GM19438 (cell line): ENCODE measurements around the gene TMEM37.

Experiments
- ATAC-seq: cut with Tn5 transposase; IDR thresholded peaks from one replicate; pipeline ENCODE4 v1.9.1; 2021; ENCODE audit warnings: low read depth; ENCODE audit not compliant: unreplicated experiment

TMEM37 gene

DNA sequence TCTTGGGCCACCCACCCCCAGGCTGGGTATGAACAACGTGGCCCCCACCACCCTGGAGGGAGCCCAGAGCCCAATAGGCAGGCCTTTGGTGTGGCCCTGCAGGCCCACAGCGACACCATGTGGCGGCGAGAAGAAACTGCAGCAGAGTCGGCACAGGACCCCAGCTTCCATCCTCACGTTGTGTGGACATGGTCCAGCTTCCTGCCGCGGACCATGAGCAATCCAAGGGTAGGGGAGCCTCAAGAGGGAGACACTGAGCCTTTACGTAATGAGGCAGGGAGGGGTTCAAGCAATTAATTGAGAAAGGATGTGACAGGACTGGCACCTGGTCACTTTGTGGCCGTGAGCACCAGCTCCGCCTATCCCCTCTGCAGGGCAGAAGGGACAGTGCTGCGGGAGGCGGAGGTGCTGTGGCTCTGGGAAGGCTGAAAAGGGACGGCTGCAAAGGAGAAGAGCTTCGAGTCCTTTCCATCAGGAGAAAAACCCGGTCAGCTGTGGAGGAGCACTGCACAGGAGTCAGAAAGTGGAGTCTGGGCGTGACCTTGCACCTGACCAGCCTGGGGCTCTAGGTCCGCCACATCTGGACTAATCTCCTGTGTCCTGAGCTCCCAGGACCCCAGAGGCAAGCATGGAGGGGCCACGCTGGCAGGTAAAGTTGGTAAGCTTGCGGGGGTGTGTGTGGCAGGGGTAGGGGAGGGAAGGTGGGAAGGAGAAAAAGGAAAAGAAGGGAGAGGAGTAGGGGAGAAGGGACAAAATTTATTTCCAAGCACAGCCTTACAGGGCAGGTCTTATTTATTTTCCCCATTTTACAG, 44.9 kb downstream of the TMEM37 start:
- ATAC-seq = peak; percentile 87

GRCh38 chr2:119477113-119477505, 45.5 kb downstream of the TMEM37 start:
- no peak for ATAC-seq

DNA sequence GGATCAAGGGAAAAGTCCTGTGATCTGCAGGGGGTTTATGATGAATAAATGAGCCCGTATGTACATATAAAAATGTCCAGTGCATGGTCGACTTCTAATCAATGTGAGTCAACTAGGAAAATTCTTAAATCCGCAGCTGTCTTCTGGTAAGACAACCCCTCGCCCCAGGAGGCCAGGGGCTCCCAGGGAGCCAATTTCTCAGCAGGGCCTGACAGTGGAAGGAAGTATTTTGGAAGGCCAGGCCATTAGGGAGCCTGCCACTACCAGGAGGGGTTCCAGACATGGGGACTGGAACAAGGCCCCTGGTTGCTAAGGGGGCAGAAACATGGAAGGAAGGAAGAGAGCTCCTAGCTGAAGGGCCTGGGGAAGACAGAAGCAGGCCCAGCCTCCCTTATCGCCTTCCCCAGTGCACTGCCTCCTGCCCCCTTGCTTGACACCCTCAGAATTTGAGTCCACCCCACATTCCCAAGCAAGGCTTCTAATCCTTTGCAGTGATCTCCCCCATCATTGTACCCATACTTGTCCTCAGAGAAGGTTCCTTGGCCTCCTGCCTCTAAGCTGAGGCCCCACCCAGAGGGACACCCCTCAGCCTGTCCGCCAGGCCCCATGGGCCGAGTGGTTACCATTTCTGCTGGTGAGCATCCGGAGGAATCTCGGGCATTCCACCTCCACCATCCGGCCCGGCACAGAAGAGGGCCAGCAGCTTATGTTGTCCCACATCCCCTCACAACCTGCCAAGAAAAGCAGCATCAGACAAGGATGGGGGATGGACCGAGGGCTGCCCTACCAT, 46.7 kb downstream of the TMEM37 start:
- no peak for ATAC-seq

DNA sequence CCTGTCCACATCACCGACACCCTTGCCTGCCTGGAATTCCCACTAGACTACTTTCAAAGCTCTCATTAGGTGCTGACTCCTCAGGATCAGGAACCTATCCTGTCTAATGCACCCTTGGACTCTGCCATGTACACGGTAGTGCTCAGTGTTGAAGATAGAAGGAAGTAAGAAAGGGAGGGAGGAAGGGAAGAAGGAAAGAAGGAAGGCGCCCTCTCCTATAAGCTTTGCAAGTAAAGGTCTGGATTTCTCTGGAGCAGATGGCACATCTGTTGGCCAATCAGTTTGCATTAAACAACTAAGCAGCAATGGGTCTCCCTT, 47.3 kb downstream of the TMEM37 start:
- no peak for ATAC-seq

- ATAC-seq = no peak
Measured at GRCh38 chr2:119480184-119480583, 48.5 kb downstream of the TMEM37 start.

DNA sequence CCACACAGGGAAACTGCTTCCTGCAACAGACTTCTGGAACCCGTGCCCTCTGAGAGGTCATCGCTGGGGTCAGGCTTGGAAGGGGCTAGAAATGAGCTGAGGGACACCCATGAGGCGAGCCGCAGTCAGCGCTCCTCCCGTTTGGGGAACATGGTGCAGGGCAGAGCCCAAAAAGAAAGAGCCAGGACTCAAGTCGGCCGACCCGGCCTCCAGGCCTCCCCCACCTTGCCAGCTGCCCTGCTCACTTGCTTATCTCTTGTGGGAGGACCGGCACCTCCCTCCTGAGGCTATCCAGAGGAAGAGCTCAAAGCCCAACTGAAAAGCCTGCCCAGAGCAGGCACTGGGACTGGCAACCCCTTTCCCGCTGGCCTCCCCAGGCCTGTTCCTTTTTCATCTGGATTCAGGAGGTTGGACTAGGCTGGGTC, 49.1 kb downstream of the TMEM37 start:
- no peak for ATAC-seq

- ATAC-seq = no peak
Measured at GRCh38 chr2:119481501-119482455, 50.1 kb downstream of the TMEM37 start.

DNA sequence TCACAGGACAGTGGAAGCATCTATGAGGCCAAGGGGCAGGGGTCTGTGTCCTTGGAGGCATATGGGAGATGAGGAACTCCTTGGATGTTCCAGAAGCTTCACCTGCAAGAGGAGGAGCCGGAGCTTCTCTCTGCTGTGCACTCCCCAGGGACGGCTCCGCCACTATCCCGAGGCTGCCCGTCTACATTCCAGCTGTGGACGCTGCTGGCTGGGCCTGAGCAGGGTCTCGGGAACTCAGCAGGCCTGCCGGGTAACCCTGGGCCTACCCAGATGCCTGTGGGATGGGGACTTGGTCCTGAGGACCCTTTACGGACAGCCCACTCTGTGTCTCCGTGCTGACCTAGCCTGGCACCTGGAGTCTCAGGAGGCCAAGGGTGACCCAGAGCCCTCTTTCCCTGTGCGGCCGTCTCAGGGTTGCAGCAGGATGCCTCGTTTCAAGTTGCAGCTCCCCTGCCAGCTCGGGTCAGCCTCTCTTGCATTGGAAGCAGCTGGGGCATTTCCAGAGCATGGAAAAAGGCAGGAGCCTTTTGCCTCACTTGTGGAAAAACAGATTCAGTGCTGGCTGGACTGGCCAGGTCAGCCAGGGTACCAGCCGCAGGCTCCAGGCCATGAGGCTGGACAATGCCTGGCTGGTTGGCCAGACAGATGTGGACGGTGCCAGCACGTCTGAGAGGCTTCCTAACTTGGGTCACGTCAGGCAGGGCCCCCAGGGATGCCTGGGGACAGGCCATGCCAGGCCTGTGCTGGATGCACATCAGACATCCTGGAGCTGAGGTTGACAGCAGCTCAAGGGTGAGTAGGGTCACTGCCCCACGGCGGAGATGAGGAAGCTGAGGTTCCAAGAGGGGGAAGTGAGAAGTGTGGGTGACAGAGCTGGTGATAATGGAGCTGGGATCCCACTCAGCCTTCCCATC, 51.1 kb downstream of the TMEM37 start:
- ATAC-seq = no peak

DNA sequence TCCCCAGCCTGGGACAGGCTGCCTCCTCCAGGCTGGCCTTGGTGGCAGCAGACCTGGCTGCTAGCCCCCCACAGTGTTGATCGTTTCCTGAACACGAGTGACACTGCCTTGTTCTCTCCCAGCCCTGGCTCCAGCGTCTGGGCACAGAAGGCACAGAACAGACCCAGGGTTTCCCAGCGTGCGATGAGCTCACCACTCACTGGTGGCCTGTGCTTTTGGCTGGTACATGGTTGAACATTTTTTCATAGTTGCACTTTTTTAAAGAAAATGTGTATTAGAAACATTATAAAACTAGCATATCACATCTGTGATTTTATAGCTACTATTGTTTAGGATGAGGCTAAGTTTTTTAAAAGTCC, 51.7 kb downstream of the TMEM37 start:
- no peak for ATAC-seq

- ATAC-seq = no peak
Measured at GRCh38 chr2:119483896-119484718, 52.5 kb downstream of the TMEM37 start.

GRCh38 chr2:119484834-119485233, 53.2 kb downstream of the TMEM37 start:
- ATAC-seq = no peak

- no peak for ATAC-seq
Measured at GRCh38 chr2:119485336-119486110, 53.9 kb downstream of the TMEM37 start.

- no peak for ATAC-seq
Measured at GRCh38 chr2:119486196-119486827, 54.7 kb downstream of the TMEM37 start.

GRCh38 chr2:119486886-119487285, 55.2 kb downstream of the TMEM37 start:
- no peak for ATAC-seq

DNA sequence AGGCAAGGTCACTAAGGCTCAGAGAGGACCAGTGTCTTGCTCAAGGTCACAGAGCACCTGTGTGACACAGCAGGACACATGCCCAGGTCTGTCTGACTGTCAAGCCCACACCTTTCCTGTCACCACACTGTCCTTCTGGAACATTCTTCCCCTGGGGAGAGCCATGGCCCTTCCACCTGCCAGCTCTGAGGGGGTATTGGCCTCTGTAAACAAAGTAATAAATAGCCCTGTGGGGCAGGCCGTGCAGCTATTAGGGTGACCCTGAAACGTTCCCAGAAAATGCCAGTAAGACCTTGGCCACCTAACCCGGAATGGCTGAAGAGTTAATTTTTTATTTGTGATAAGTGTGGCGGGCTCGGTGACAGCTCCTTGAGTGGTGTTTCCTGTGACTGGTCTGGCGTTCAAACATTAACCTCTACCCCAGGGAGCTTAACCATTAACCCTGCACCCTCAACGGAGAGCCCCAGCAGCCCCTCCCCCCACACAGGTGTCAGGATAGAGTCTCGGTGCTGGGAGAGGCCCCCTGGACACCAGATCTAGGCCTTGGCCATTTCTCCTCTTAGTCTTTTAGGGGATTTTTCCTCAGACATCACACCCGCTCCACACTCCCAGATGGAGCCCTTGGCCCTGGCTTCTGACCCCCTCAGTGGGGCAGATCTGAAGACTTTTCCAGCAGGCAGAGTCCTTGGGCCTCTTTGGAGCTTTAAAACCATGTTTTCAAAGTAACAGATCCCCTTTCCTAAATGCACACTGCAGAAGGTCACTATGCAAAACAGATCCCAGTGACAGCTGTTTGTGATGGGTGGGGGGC, 56.0 kb downstream of the TMEM37 start:
- peak; percentile 86 for ATAC-seq
